ACC112 (cell line): Measurements from ENCODE around the gene CSNK1D.

Experiments used
- H2AFZ ChIP-seq: fragments of 200-600 bp; sonication (generic); one replicate; pipeline ENCODE4 v1.6.0; 2017; ENCODE audit warnings: antibody characterized with exemption, low read length; ENCODE audit not compliant: unreplicated experiment
- H3K27ac ChIP-seq: fragments of 200-600 bp; sonication (generic); 2 replicates; pipeline ENCODE4 v1.5.1; 2014; ENCODE audit warnings: low read depth, mild to moderate bottlenecking, antibody characterized with exemption, low read length, moderate library complexity
- H3K27me3 ChIP-seq: fragments of 200-600 bp; sonication (generic); 2 replicates; pipeline ENCODE4 v1.6.1; 2014; ENCODE audit warnings: mild to moderate bottlenecking, antibody characterized with exemption, low read length, moderate library complexity, mixed read lengths; ENCODE audit not compliant: insufficient read depth
- H3K36me3 ChIP-seq: fragments of 200-600 bp; sonication (generic); 2 replicates; pipeline ENCODE4 v1.6.1; 2016; ENCODE audit warnings: mild to moderate bottlenecking, antibody characterized with exemption, low read length, moderate library complexity, mixed read lengths; ENCODE audit not compliant: insufficient read depth
- H3K4me1 ChIP-seq: fragments of 200-600 bp; sonication (generic); one replicate; pipeline ENCODE4 v1.6.1; 2016; ENCODE audit warnings: low read length, mixed read lengths; ENCODE audit not compliant: insufficient read depth, unreplicated experiment, control insufficient read depth
- H3K4me3 ChIP-seq: fragments of 200-600 bp; sonication (generic); 2 replicates; pipeline ENCODE4 v1.5.1; 2014; ENCODE audit warnings: mild to moderate bottlenecking, low read depth, low read length
- H3K79me2 ChIP-seq: fragments of 200-600 bp; sonication (generic); one replicate; pipeline ENCODE4 v1.6.0; 2016; ENCODE audit warnings: low read length; ENCODE audit not compliant: control insufficient read depth, unreplicated experiment, insufficient read depth

Gene CSNK1D

GRCh38 chr17:82309656-82310570, 36.4 kb upstream of the CSNK1D start:
- Histone ChIP-seq H2AFZ (no peak overlapping the region), H3K27ac (no peak overlapping the region), H3K4me1 (no peaks in the 10 kb centered on the region), H3K27me3 (peaks cover 6% of the 10 kb centered on the region; the same call in 1 of the 2 replicates), H3K4me3 (no peak overlapping the region), H3K36me3 (no peaks in the 10 kb centered on the region), H3K79me2 (no peaks in the 10 kb centered on the region)

- Histone ChIP-seq H3K4me3 (no peak overlapping the region), H3K36me3 (no peaks in the 10 kb centered on the region), H2AFZ (no peak overlapping the region), H3K79me2 (no peaks in the 10 kb centered on the region), H3K4me1 (no peaks in the 10 kb centered on the region), H3K27ac (no peak overlapping the region), H3K27me3 (no peaks in the 10 kb centered on the region)
Measured at GRCh38 chr17:82305727-82306300, 32.3 kb upstream of the CSNK1D start.

- Histone ChIP-seq H3K79me2 (no peaks in the 10 kb centered on the region), H3K27ac (no peak overlapping the region), H3K4me3 (no peak overlapping the region), H2AFZ (no peak overlapping the region), H3K36me3 (no peaks in the 10 kb centered on the region), H3K27me3 (no peaks in the 10 kb centered on the region), H3K4me1 (no peaks in the 10 kb centered on the region)
Measured at GRCh38 chr17:82304826-82305726, 31.6 kb upstream of the CSNK1D start.

- Histone ChIP-seq H3K4me3 (no peak overlapping the region), H2AFZ (no peak overlapping the region), H3K36me3 (no peaks in the 10 kb centered on the region), H3K27me3 (no peaks in the 10 kb centered on the region), H3K79me2 (no peaks in the 10 kb centered on the region), H3K4me1 (peaks cover 4% of the 10 kb centered on the region), H3K27ac (no peak overlapping the region)
Measured at GRCh38 chr17:82303944-82304808, 30.7 kb upstream of the CSNK1D start.

- no peak overlapping the region for H3K27ac ChIP-seq
- peaks cover 13% of the 10 kb centered on the region for H3K4me1 ChIP-seq
- no peak overlapping the region for H2AFZ ChIP-seq
- H3K27me3 ChIP-seq = no peaks in the 10 kb centered on the region
- H3K4me3 ChIP-seq = no peak overlapping the region
- H3K36me3 ChIP-seq = no peaks in the 10 kb centered on the region
- H3K79me2 ChIP-seq = no peaks in the 10 kb centered on the region
Measured at GRCh38 chr17:82302991-82303943, 29.8 kb upstream of the CSNK1D start.

- Histone ChIP-seq H3K27ac (no peak overlapping the region), H2AFZ (no peak overlapping the region), H3K36me3 (no peaks in the 10 kb centered on the region), H3K79me2 (no peaks in the 10 kb centered on the region), H3K4me1 (peaks cover 13% of the 10 kb centered on the region), H3K4me3 (no peak overlapping the region), H3K27me3 (no peaks in the 10 kb centered on the region)
Measured at GRCh38 chr17:82302568-82302963, 29.1 kb upstream of the CSNK1D start.

GRCh38 chr17:82301916-82302567, 28.5 kb upstream of the CSNK1D start:
- no peak overlapping the region for H2AFZ ChIP-seq
- H3K36me3 ChIP-seq = no peaks in the 10 kb centered on the region
- H3K27ac ChIP-seq = no peak overlapping the region
- H3K79me2 ChIP-seq = no peaks in the 10 kb centered on the region
- no peaks in the 10 kb centered on the region for H3K27me3 ChIP-seq
- H3K4me3 ChIP-seq = no peak overlapping the region
- peaks cover 15% of the 10 kb centered on the region for H3K4me1 ChIP-seq

- H3K4me3 ChIP-seq = no peak overlapping the region
- no peak overlapping the region for H3K27ac ChIP-seq
- H3K27me3 ChIP-seq = no peaks in the 10 kb centered on the region
- H3K4me1 ChIP-seq = peaks cover 22% of the 10 kb centered on the region
- H2AFZ ChIP-seq = no peak overlapping the region
- no peaks in the 10 kb centered on the region for H3K36me3 ChIP-seq
- no peaks in the 10 kb centered on the region for H3K79me2 ChIP-seq
Measured at GRCh38 chr17:82301300-82301915, 27.9 kb upstream of the CSNK1D start.
